ENCODE results near the gene TBX4. TPM values are rescaled to one million over a fixed set of nuclear protein-coding genes. Genes with fewer than 3 reads are reported as not detected.

The TBX4 gene
- total and polyA plus RNA-seq, 2 of the 13 experiments (the other 11 are each of a cell fraction or from before 2014, with no cell fraction given): 0.11 to 1.1 TPM

- TF ChIP-seq ZNF276 (CRISPR knock-in tag; IDR thresholded peaks at IDR 0.05; ENCODE audit: low read depth) (no peak), NFE2L1 (CRISPR knock-in tag; IDR thresholded peaks at IDR 0.05; ENCODE audit: borderline replicate concordance) (no peak), MIER3 (CRISPR knock-in tag; IDR thresholded peaks at IDR 0.05; ENCODE audit: borderline replicate concordance) (peak; percentile 41; the same call in 1 of the 2 replicates), ZHX1 (CRISPR knock-in tag; IDR thresholded peaks at IDR 0.05; ENCODE audit: low read depth) (no peak), MBNL3 (CRISPR knock-in tag; conservative IDR thresholded peaks at IDR 0.05) (no peak), ZEB1 (IDR thresholded peaks at IDR 0.05; ENCODE audit: insufficient replicate concordance, low read depth) (no peak), CEBPG (CRISPR knock-in tag; IDR thresholded peaks at IDR 0.05) (peak; percentile 78), ARID3A (IDR thresholded peaks at IDR 0.05; ENCODE audit: low read depth, low read length) (peak; percentile 52; the same call in 1 of the 2 replicates), BCL6 (CRISPR knock-in tag; IDR thresholded peaks at IDR 0.05) (peak; percentile 65), FOXP1 (IDR thresholded peaks at IDR 0.05) (no peak), FOXP1 (CRISPR knock-in tag; IDR thresholded peaks at IDR 0.05) (no peak), KDM5B (CRISPR knock-in tag; IDR thresholded peaks at IDR 0.05; ENCODE audit: borderline replicate concordance) (no peak), PRPF4 (IDR thresholded peaks at IDR 0.05; ENCODE audit: low read depth, low read length, poor library complexity, severe bottlenecking) (no peak), HINFP (CRISPR knock-in tag; IDR thresholded peaks at IDR 0.05; ENCODE audit: low read depth) (no peak), STAG1 (CRISPR knock-in tag; IDR thresholded peaks at IDR 0.05) (no peak), HES4 (CRISPR knock-in tag; IDR thresholded peaks at IDR 0.05; ENCODE audit: borderline replicate concordance) (no peak), ZNF614 (CRISPR knock-in tag; IDR thresholded peaks at IDR 0.05; ENCODE audit: borderline replicate concordance) (0 out of 2 replicates have a peak, but pooled peaks have one; percentile 36), ZNF230 (CRISPR knock-in tag; IDR thresholded peaks at IDR 0.05) (no peak), ZNF20 (CRISPR knock-in tag; IDR thresholded peaks at IDR 0.05) (no peak), HOXD1 (CRISPR knock-in tag; IDR thresholded peaks at IDR 0.05) (no peak), ZNF543 (CRISPR knock-in tag; IDR thresholded peaks at IDR 0.05) (no peak), ARHGAP35 (CRISPR knock-in tag; IDR thresholded peaks at IDR 0.05; ENCODE audit: borderline replicate concordance) (no peak), ZNF512 (CRISPR knock-in tag; IDR thresholded peaks at IDR 0.05) (no peak)
These were observed 22.9 kb upstream of the TBX4 start (continued) for GRCh38 chr17:61429274-61429673.

Data from HepG2 (cell line).